ENCODE results near the gene MYCN. TPM values are rescaled to one million over a fixed set of nuclear protein-coding genes. Genes with fewer than 3 reads are reported as not detected.
"Not testable (repeated sequence)": the region's sequence is repeated elsewhere in the genome, so short reads cannot be mapped to it uniquely, and the experiment has no call there.

The MYCN gene
- total RNA-seq, 2 donors from 2014 or later = 0.21 to 0.81 TPM

- no peak overlapping the region for H3K27ac ChIP-seq
- no peaks in the 10 kb centered on the region for H3K27me3 ChIP-seq (replicated peaks; ENCODE audit: insufficient read depth)
- H3K36me3 ChIP-seq = no peaks in the 10 kb centered on the region
- H3K4me3 ChIP-seq = no peak overlapping the region
- no peak for TF ChIP-seq CTCF (IDR thresholded peaks at IDR 0.05)
- DNase-seq (ENCODE audit: low spot score) (no peak), ATAC-seq (ENCODE audit: insufficient number of reproducible peaks, low FRiP score, low read depth) (no peak)
- no peaks in the 10 kb centered on the region for H3K4me1 ChIP-seq (ENCODE audit: control insufficient read depth in 1 of 2, low read depth in 2 of 2)
- H3K9me3 ChIP-seq = peaks cover 5% of the 10 kb centered on the region
Observed at GRCh38 chr2:15897431-15898098, 42.8 kb upstream of the MYCN start.

- H3K36me3 ChIP-seq = no peaks in the 10 kb centered on the region
- H3K27ac ChIP-seq = no peak overlapping the region
- H3K4me1 ChIP-seq (ENCODE audit: control insufficient read depth in 1 of 2, low read depth in 2 of 2) = no peaks in the 10 kb centered on the region
- no peak for DNase-seq (ENCODE audit: low spot score)
- no peak overlapping the region for H3K4me3 ChIP-seq
- TF ChIP-seq CTCF (IDR thresholded peaks at IDR 0.05) = no peak
- ATAC-seq (ENCODE audit: insufficient number of reproducible peaks, low FRiP score, low read depth) = no peak
- peaks cover 5% of the 10 kb centered on the region for H3K9me3 ChIP-seq
- H3K27me3 ChIP-seq (replicated peaks; ENCODE audit: insufficient read depth) = no peaks in the 10 kb centered on the region
Observed at GRCh38 chr2:15899327-15899612, 41.1 kb upstream of the MYCN start.

GRCh38 chr2:15899751-15900493 is 40.4 kb upstream of the MYCN start:
- no peak for TF ChIP-seq CTCF (IDR thresholded peaks at IDR 0.05)
- Histone ChIP-seq H3K4me3 (no peak overlapping the region), H3K27ac (no peak overlapping the region), H3K36me3 (no peaks in the 10 kb centered on the region), H3K9me3 (peaks cover 5% of the 10 kb centered on the region), H3K4me1 (ENCODE audit: control insufficient read depth in 1 of 2, low read depth in 2 of 2) (no peaks in the 10 kb centered on the region), H3K27me3 (replicated peaks; ENCODE audit: insufficient read depth) (no peaks in the 10 kb centered on the region)
- DNase-seq (ENCODE audit: low spot score) (no peak), ATAC-seq (ENCODE audit: insufficient number of reproducible peaks, low FRiP score, low read depth) (no peak)

GRCh38 chr2:15901095-15901807 is 39.1 kb upstream of the MYCN start:
- ATAC-seq (ENCODE audit: insufficient number of reproducible peaks, low FRiP score, low read depth) = no peak
- Histone ChIP-seq H3K27ac (no peak overlapping the region), H3K4me3 (no peak overlapping the region), H3K27me3 (replicated peaks; ENCODE audit: insufficient read depth) (no peaks in the 10 kb centered on the region), H3K9me3 (peaks cover 5% of the 10 kb centered on the region), H3K36me3 (no peaks in the 10 kb centered on the region), H3K4me1 (ENCODE audit: control insufficient read depth in 1 of 2, low read depth in 2 of 2) (no peaks in the 10 kb centered on the region)
- TF ChIP-seq CTCF (IDR thresholded peaks at IDR 0.05) = no peak
- no peak for DNase-seq (ENCODE audit: low spot score)

- H3K36me3 ChIP-seq = no peaks in the 10 kb centered on the region
- DNase-seq (ENCODE audit: low spot score) (no peak), ATAC-seq (ENCODE audit: insufficient number of reproducible peaks, low FRiP score, low read depth) (no peak)
- H3K27ac ChIP-seq = no peak overlapping the region
- no peaks in the 10 kb centered on the region for H3K4me1 ChIP-seq (ENCODE audit: control insufficient read depth in 1 of 2, low read depth in 2 of 2)
- TF ChIP-seq CTCF (IDR thresholded peaks at IDR 0.05) = no peak
- H3K27me3 ChIP-seq (replicated peaks; ENCODE audit: insufficient read depth) = no peaks in the 10 kb centered on the region
- H3K9me3 ChIP-seq = peaks cover 5% of the 10 kb centered on the region
- H3K4me3 ChIP-seq = no peak overlapping the region
Observed at GRCh38 chr2:15901808-15902130, 38.6 kb upstream of the MYCN start.

- H3K4me3 ChIP-seq; H3K9me3 ChIP-seq; H3K27me3 ChIP-seq (replicated peaks; ENCODE audit: insufficient read depth); ATAC-seq (ENCODE audit: insufficient number of reproducible peaks, low FRiP score, low read depth); DNase-seq (ENCODE audit: low spot score); H3K27ac ChIP-seq; H3K36me3 ChIP-seq; H3K4me1 ChIP-seq (ENCODE audit: control insufficient read depth in 1 of 2, low read depth in 2 of 2): not testable (repeated sequence)
Observed at GRCh38 chr2:15903910-15904309, 36.4 kb upstream of the MYCN start.
